HG03460 (cell line): ENCODE measurements around the gene PEG3.

Experiments used
- ATAC-seq: cut with Tn5 transposase; IDR thresholded peaks from one replicate; pipeline ENCODE4 v1.9.1; 2021; ENCODE audit not compliant: unreplicated experiment

The PEG3 gene

DNA sequence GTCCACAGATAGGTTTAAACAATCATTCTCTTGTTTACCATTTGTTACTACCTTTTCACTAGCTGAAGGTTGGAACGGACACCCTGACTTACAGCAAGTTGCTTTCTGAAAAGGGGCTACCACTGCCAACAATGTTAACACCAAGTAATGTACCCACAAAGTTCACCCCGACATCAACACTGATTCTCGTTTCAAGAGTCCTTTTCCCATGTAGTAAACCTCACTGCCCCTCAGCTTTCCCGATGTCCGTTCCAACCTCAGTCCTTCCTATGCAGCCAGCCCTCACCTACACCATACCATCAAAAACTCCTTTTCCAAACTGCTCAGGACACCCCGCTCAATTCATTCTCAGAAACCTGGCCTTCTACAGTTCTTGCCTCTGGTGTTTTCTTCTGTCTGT lies 29.0 kb downstream of the PEG3 start:
- ATAC-seq, result no peak

DNA sequence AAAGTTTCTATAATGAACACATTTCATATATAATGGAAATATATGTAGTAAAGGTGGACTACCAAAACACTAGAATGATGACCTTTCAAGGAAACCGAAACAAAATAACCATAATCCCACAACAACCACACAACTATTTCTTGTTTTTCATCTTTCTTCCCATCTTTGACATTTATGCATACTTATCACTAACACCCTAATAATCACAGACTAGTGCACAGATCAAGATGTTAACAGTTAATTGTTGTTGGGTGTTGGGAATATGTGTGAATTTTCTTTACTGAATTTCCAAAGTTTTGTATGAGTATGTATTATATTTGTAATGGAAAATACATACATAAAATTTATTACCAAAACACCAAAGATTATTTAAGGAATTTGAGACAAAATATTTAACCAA lies 30.3 kb downstream of the PEG3 start:
- ATAC-seq, result no peak

DNA sequence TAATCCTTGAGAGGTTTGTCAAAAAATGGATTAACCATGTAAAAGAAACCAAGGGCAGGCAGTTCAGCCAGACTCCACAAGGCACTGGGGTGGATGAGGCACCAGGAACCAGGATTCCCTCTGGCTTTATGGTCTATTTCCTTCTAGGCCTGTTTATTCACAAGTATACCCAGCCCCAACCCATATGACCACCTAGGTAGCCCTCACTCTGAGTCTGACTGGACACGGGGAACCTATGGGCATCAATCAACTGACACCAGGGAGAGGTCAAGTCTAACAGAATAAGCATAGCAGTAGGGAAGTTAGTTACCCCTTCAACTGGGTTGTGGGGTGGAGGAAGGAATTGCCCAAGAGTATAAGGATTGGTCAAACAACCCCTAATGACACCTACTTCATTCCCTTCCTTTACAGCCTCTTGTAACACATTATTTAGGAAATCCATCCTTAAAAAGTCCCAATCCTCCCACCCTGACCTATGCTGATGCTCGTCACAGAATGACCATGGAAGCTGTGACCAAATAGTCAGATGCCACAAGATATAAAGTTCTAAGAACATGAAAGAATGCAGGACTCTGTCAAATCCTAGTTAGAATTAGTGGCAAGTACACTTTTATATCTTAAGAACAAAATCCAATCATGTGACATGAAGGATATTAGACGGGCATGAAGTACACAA lies 31.7 kb downstream of the PEG3 start:
- no peak for ATAC-seq

DNA sequence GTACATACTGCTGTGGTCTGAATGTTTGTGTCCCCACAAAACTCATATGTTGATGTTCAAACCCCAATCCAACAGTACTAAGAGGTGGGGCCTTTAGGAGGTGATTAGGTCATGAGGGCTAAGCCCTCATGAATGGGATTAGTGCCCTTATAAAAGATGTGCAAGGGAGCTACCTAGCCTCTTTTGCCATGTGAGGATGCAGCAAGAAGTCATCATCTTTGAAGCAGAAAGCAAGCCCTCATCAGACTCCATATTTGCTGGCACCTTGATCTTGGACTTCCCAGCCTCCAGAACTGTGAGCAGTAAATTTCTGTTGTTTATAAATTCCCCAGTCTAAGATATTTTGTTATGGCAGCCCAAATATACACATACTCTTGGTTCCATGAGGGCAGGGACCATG lies 33.9 kb downstream of the PEG3 start:
- ATAC-seq, result no peak
